Left colon (tissue), 2 donors: ENCODE data around the gene NELL1. TPM values are rescaled to one million over a fixed set of nuclear protein-coding genes. Genes with fewer than 3 reads are reported as not detected.

Experiments
- ATAC-seq: fragments of 200-7000 bp; cut with Tn5 transposase; one replicate; pipeline ENCODE4 v1.9.1; 2020; ENCODE audit warnings: mild to moderate bottlenecking, moderate library complexity
- DNase-seq, 2 donors: peaks; one replicate each; pipeline ENCODE4 v3.0.0-alpha.2; 2020
- intact Hi-C, 2 donors: fragments of 100-400 bp; cut with DNase I in 1 of 2; cut with micrococcal nuclease in 1 of 2; formaldehyde crosslinking; loops; one replicate each; pipeline versions ENCODE4 v1.11.2 to v1.14.0; 2022; cut with DNase I, micrococcal nuclease
- total RNA-seq, 2 donors: library from RNA; stranded (reverse); fragmentation: NEBNext Ultra II Directional; extraction: Animal tissue kit (Norgen Biotek cat#: 25700); gene quantifications; one replicate each; pipeline ENCODE4 v1.2.1, GENCODE V29; 2021
- donor health status: DM: no; HTN: no; CAD: no.
- donor health status: DM: yes; HTN: yes; CAD: no.

NELL1 gene
- total RNA-seq, 2 donors from 2014 or later = 0.09 to 0.89 TPM

GRCh38 chr11:21323617-21324016, 654.2 kb downstream of the NELL1 start:
- DNase-seq (no peak), ATAC-seq (no peak)
- intact Hi-C loops = no loop called here

- DNase-seq (no peak), ATAC-seq (no peak)
- intact Hi-C loops = no loop called here
These were observed 673.8 kb downstream of the NELL1 start for GRCh38 chr11:21343204-21343603.

DNA sequence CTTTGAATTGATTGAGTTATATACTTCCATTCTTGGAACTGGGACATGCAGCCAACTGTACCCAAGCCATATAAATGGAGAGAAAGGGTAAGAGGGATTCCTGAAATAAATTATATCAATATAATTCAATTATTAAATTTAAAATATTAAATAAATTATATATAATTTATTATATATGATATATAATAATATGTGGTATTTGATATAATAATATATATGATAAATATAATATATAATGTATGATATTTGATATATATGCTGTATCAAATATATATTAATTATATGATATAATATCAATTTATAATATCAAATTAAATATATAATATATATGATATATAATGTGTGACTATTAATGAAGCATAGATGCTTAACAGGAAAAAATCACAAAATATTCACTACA, 677.0 kb downstream of the NELL1 start:
- DNase-seq (no peak), ATAC-seq (no peak)
- intact Hi-C loops = no loop called here

- ATAC-seq (no peak), DNase-seq (no peak)
- intact Hi-C loops = no loop called here
These were observed 681.2 kb downstream of the NELL1 start for GRCh38 chr11:21350613-21351012.

GRCh38 chr11:21353425-21353824, 684.0 kb downstream of the NELL1 start:
- DNase-seq = no peak
- intact Hi-C loops = no loop called here
- ATAC-seq = no peak

DNA sequence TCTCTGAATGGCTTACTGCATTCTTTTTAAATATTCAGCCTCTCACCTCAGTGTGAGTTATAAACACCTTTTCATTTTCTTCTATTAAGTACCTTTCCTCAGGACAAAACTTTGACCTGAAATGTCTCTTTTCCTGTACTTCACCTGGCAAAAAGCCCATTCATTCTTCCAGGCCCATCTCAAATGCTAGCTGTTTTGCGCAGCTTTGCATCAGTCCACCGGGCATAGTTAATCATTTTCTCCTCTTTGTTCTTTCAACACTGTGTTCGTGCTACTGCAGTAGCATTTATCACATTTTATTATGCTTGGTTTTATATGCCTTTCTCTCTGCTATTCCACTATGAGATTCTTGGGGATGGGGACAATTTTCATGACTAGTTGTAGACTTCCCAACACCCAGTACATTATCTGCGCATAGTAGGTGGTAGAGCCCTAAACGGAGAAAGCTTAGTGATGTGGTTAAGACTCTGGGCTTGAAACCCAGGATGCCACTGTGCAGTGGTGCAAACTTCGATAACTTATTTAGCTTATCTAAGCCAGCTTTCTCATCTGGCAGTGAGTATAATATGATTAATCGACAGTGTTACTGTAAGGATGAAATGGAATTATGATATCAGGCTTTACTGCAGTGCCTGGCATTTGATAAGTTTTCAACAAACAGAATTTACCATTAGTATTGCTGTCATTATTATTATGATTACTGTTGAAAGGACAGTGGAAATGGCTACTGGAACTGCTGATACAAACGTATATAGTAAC, 695.7 kb downstream of the NELL1 start:
- DNase-seq (no peak), ATAC-seq (no peak)
- intact Hi-C loops = no loop called here

- ATAC-seq = no peak
- intact Hi-C loops = no loop called here
These were observed 700.6 kb downstream of the NELL1 start for GRCh38 chr11:21369947-21370346.

DNA sequence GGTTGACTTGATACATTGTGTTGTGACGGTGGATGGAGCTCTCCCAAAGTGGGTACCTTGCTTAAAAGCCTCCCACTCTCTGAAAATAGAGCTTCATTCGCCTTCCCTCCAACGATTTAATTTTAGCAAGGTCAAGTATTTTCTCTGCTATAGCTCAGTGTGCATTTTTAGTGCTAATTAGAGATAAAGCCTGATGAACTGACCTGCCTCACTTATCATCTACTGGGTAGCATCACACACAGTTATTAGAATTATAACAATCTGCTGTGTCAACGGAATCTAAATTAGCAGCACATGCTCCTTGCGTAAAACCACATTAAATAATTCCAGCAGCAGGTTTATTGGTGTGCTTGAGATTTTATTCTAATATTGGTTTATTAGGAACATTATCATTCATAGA, 701.7 kb downstream of the NELL1 start:
- no peak for ATAC-seq

More at GRCh38 chr11:21369947-21370346, 700.6 kb downstream of the NELL1 start:
- no peak for DNase-seq

GRCh38 chr11:21372672-21373071, 703.3 kb downstream of the NELL1 start:
- intact Hi-C loops = no loop called here
- ATAC-seq (no peak), DNase-seq (no peak)

More for the DNA sequence above, 701.7 kb downstream of the NELL1 start:
- DNase-seq = no peak
- intact Hi-C loops = no loop called here

- intact Hi-C loops = no loop called here
- ATAC-seq = no peak
- no peak for DNase-seq
These were observed 705.0 kb downstream of the NELL1 start for GRCh38 chr11:21374376-21374775.

GRCh38 chr11:21385669-21386440, 716.5 kb downstream of the NELL1 start:
- no peak for DNase-seq
- no peak for ATAC-seq
- intact Hi-C loops = no loop called here

DNA sequence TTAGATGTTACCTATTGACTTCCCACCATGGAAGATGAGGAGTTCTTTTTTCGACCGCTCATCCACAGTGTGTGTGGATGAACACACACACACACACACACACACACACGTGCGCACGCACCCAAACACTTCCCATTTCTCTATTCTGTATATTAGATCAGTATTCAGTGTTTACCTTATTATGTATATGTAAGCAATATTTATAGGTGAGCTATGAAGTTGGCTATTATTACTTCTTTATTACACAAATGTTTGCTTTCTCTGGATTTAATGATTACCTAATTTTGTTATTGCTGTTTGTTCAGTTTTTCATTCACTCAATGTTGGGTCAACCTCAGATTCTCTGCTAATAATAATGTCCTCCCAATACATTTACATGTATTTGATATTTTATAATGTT, 721.0 kb downstream of the NELL1 start:
- intact Hi-C loops = no loop called here
- ATAC-seq (no peak), DNase-seq (no peak)

- ATAC-seq (no peak), DNase-seq (no peak)
- intact Hi-C loops = no loop called here
These were observed 727.1 kb downstream of the NELL1 start for GRCh38 chr11:21396342-21397008.

GRCh38 chr11:21398195-21398594, 728.8 kb downstream of the NELL1 start:
- ATAC-seq = no peak
- intact Hi-C loops = no loop called here
- no peak for DNase-seq

- ATAC-seq (no peak), DNase-seq (no peak)
- intact Hi-C loops = no loop called here
These were observed 732.1 kb downstream of the NELL1 start for GRCh38 chr11:21401496-21401895.

GRCh38 chr11:21402274-21402673, 732.9 kb downstream of the NELL1 start:
- DNase-seq (no peak), ATAC-seq (no peak)
- intact Hi-C loops = no loop called here

- no peak for ATAC-seq
- intact Hi-C loops = no loop called here
- DNase-seq = no peak
These were observed 733.7 kb downstream of the NELL1 start for GRCh38 chr11:21403069-21403468.

DNA sequence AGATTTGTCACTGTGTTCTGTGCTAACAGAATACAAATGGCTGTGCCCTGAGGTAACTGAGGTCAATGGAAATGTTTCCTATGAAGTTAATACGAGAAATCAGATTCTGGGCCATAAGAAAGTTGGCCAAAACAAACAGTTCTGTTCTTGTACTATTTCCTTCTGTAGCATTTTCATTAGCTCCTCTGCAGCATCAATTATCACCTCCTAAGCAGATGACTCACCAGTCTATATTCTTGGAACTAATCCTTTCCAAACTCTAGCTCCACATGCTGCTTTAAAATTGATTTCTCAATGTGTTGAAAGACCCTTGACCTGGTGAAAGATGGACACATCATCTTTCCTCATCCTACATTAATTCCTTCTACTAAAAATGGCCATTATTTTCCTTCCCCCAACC, 736.0 kb downstream of the NELL1 start:
- intact Hi-C loops = no loop called here
- no peak for DNase-seq
- ATAC-seq = no peak

DNA sequence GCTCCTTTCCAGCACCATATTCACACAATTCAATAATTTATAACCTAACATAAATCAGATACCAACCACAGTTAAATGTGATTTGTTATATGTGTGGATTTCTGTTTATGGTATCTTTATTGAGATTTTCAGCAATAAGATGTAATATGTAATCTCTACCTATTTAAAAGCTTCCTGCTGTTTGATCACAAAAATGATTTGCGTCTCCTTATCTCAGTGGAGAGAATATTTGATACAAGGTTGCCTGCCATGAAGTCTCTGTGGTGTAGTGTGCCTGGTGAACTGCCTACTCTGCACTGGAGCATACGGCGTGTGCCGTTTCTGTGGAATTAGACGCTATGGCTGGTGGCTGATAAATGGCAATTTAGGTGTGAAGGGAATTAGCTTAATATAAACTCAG, 741.1 kb downstream of the NELL1 start:
- ATAC-seq (no peak), DNase-seq (no peak)
- intact Hi-C loops = no loop called here

DNA sequence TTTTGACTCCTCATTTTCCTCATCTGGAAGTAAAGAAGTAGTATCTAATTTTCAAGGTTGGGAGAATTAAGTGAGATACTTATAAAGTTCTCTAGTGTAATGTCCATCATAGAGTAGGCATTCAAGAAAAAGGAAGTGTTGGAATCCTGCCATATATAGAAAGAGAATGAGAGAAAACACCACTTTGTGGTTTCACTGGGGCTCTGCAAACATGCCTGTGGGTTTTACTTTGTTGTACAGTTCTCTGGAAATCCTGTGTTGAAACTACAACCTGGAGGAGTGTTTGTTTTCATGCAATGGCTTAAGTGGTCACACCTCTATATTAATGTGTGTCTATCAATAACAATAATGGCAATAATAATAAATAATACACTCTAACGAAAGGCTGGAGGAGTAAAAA, 741.7 kb downstream of the NELL1 start:
- DNase-seq = no peak
- no peak for ATAC-seq
- intact Hi-C loops = no loop called here
